Fibroblast of pulmonary artery (primary cell): Measurements from ENCODE around the gene SEMA5A.

Experiments used
- DNase-seq: peaks from one replicate; pipeline ENCODE4 v3.0.0-alpha.2; 2010; ENCODE audit warnings: low read depth
- H3K4me3 ChIP-seq: replicated peaks from 2 replicates; pipeline ENCODE4 v1.5.1; 2011; ENCODE audit warnings: low read depth, mild to moderate bottlenecking, control low read depth, low read length, moderate library complexity
- CTCF ChIP-seq: IDR thresholded peaks from 2 replicates; pipeline ENCODE4 v1.5.1; 2011; ENCODE audit warnings: mild to moderate bottlenecking, control low read depth, low read length, inconsistent platforms; ENCODE audit errors: missing control alignments

SEMA5A gene

DNA sequence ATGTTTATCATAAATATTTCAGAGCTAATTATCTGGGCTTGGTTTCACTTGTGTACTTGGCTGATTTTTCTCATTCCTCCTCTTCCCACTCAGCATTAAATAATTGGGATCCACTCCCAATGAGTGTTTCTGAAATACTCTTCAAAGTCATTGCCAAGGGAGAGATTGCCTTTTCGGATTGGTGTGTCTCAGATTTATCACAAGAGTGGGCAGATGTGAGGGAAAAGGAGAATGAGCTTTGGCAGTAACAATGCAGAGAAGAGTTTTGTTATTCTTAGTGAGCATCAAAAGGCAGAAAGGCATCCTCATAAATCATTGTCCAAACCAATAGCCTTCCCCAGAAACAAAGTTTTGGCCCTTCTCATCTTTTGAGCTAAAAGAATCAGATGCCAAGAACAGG lies 79.2 kb downstream of the SEMA5A start:
- DNase-seq, result no peak
- TF ChIP-seq CTCF, result no peak
- no peak overlapping the region for H3K4me3 ChIP-seq

GRCh38 chr5:9464478-9464877 lies 81.4 kb downstream of the SEMA5A start:
- no peak overlapping the region for H3K4me3 ChIP-seq
- no peak for DNase-seq
- TF ChIP-seq CTCF, result no peak

DNA sequence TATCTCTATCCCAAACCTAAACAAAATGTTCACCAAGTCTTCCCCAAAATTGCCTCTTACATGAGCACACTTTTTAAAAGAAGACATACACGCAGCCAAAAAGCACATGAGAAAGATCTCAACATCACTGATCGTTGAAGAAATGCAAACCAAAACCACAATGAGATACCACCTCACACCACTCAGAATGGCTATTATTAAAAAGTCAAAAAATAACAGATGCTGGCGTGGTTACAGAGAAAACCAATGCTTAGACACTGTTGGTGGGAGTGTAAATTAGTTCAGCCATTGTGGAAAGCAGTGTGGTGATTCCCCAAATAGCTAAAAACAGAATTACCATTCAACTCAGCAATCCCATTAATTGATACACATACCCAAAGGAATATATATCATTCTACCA lies 83.8 kb downstream of the SEMA5A start:
- H3K4me3 ChIP-seq, result no peak overlapping the region
- DNase-seq, result no peak
- no peak for TF ChIP-seq CTCF

DNA sequence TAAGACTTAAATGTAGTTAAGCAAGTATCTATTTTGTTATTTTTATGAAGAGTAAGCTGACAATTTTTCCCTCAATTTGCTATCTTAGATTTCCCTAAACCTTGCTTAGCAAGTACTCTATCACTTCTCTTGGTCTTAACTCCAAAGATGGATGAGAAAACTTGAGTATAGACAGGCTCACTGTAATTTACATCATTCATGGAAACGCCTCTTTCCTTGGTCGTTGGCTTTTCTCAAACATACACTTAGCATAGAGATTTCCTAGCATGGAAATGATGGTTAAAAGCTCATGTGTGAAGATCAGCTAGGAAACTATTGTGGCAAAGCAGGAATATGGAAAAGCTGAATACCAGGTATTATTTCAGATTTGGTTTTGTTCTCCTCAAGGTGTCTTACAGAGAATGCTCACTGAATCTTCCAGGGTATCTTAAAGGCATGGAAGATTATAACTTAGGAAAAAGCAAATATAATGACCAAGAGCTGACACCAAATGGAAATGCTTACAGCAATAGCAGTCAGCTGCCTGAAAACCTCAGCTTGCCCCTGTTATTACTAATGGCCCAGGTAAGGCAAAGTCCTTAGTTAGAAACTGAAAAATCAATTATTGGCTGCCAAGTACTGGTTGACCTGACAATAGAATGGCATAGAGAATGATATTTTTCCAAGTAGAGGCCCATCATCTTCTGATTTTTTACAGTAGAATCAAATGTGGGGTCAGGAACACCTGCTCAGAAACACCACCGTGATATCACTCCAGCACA lies 84.8 kb downstream of the SEMA5A start:
- DNase-seq, result no peak
- no peak for TF ChIP-seq CTCF

DNA sequence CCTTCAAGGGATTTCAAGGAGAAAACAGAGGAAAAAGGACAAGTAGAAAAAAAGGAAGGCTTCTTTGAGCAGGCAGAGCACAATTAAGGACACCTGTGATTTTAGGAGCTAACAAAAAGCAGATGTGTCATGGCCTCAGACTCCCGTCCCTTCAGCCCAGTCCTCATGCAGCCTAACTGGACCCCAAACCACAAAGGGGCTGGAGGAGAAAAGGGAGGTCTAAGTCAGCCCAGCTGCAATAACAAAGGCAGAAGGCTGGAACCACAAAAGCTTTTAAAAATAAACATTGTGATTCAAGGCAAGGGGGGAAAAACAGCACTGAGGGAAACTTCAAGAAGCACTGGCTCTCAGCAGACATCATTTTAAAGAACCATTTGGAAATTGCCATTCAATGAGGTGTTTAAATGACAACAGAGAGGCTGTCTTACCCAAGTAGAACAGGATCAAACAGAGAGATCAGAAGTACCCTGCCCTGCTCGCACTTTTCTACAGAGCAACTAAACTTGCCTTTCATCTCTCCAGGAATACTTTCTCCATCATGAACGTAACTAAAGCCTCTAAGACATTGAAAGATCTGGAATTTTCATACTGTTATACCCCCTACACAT lies 89.3 kb downstream of the SEMA5A start:
- no peak for TF ChIP-seq CTCF
- DNase-seq, result peak; percentile 19
- H3K4me3 ChIP-seq, result no peak overlapping the region

More for the DNA sequence above, 84.8 kb downstream of the SEMA5A start:
- no peak overlapping the region for H3K4me3 ChIP-seq

GRCh38 chr5:9455826-9456434 lies 89.9 kb downstream of the SEMA5A start:
- no peak overlapping the region for H3K4me3 ChIP-seq

More at GRCh38 chr5:9455826-9456434, 89.9 kb downstream of the SEMA5A start:
- no peak for DNase-seq
- TF ChIP-seq CTCF, result no peak
